Brain microvascular endothelial cell (primary cell): ENCODE measurements around the gene C2CD2.

Source experiments
- DNase-seq: peaks from one replicate; pipeline ENCODE4 v3.0.0-alpha.2; 2020
- H3K27ac ChIP-seq: fragments of 250-450 bp; sonication (Bioruptor Pico); 2 replicates; pipeline ENCODE4 v1.5.1; 2020; ENCODE audit warnings: mild to moderate bottlenecking, moderate library complexity
- H3K27me3 ChIP-seq: fragments of 250-450 bp; sonication (Bioruptor Pico); replicated peaks from 2 replicates; pipeline ENCODE4 v1.5.1; 2020; ENCODE audit warnings: mild to moderate bottlenecking
- H3K36me3 ChIP-seq: fragments of 250-450 bp; sonication (Bioruptor Pico); replicated peaks from 2 replicates; pipeline ENCODE4 v1.5.1; 2020; ENCODE audit warnings: mild to moderate bottlenecking
- H3K4me3 ChIP-seq: 2 replicates; pipeline ENCODE4 v1.5.1; 2011; ENCODE audit warnings: low read depth, mild to moderate bottlenecking, control low read depth, low read length, moderate library complexity
- CTCF ChIP-seq: IDR thresholded peaks from 2 replicates; pipeline ENCODE4 v1.5.1; 2011; ENCODE audit warnings: low read depth, mild to moderate bottlenecking, moderate library complexity, low read length, control low read depth, inconsistent platforms; ENCODE audit errors: missing control alignments
- in situ Hi-C: cut with HindIII; loops from 2 replicates; pipeline ENCODE4 v1.10.0; 2017; ENCODE audit warnings: low sequenced_read_pairs, low pct_ligation_motif_present

The C2CD2 gene

GRCh38 chr21:41867313-41867712 lies 86.5 kb downstream of the C2CD2 start:
- H3K27ac ChIP-seq = no peak overlapping the region
- no peak for TF ChIP-seq CTCF
- no peak overlapping the region for H3K4me3 ChIP-seq
- H3K27me3 ChIP-seq = no peaks in the 10 kb centered on the region
- DNase-seq = no peak
- in situ Hi-C loops = no loop called here
- H3K36me3 ChIP-seq = no peaks in the 10 kb centered on the region

- Histone ChIP-seq H3K27ac (no peak overlapping the region), H3K36me3 (no peaks in the 10 kb centered on the region), H3K27me3 (no peaks in the 10 kb centered on the region), H3K4me3 (no peak overlapping the region)
- in situ Hi-C loops = no loop called here
- DNase-seq = no peak
- TF ChIP-seq CTCF = no peak
Measured at GRCh38 chr21:41866274-41866809, 87.5 kb downstream of the C2CD2 start.

- Histone ChIP-seq H3K27ac (no peak overlapping the region), H3K4me3 (no peak overlapping the region), H3K27me3 (no peaks in the 10 kb centered on the region), H3K36me3 (no peaks in the 10 kb centered on the region)
- no peak for DNase-seq
- TF ChIP-seq CTCF = no peak
- in situ Hi-C loops = no loop called here
Measured at GRCh38 chr21:41865002-41865777, 88.6 kb downstream of the C2CD2 start.

GRCh38 chr21:41864311-41865001 lies 89.4 kb downstream of the C2CD2 start:
- no peak for TF ChIP-seq CTCF

GRCh38 chr21:41863439-41863740 lies 90.4 kb downstream of the C2CD2 start:
- Histone ChIP-seq H3K4me3 (no peak overlapping the region), H3K27ac (no peak overlapping the region), H3K36me3 (peaks cover 3% of the 10 kb centered on the region), H3K27me3 (no peaks in the 10 kb centered on the region)
- no peak for DNase-seq
- TF ChIP-seq CTCF = no peak
- in situ Hi-C loops = no loop called here

More at GRCh38 chr21:41864311-41865001, 89.4 kb downstream of the C2CD2 start:
- Histone ChIP-seq H3K36me3 (no peaks in the 10 kb centered on the region), H3K27ac (no peak overlapping the region), H3K4me3 (no peak overlapping the region), H3K27me3 (no peaks in the 10 kb centered on the region)
- in situ Hi-C loops = no loop called here
- no peak for DNase-seq
